GM19324 (cell line): ENCODE results near the gene RPA1.
"Not testable (repeated sequence)": the region's sequence is repeated elsewhere in the genome, so short reads cannot be mapped to it uniquely, and the experiment has no call there.

ENCODE experiments used
- ATAC-seq: cut with Tn5 transposase; IDR thresholded peaks from one replicate; pipeline ENCODE4 v1.9.1; 2021; ENCODE audit warnings: mild to moderate bottlenecking, moderate library complexity; ENCODE audit not compliant: unreplicated experiment, low FRiP score

The RPA1 gene

DNA sequence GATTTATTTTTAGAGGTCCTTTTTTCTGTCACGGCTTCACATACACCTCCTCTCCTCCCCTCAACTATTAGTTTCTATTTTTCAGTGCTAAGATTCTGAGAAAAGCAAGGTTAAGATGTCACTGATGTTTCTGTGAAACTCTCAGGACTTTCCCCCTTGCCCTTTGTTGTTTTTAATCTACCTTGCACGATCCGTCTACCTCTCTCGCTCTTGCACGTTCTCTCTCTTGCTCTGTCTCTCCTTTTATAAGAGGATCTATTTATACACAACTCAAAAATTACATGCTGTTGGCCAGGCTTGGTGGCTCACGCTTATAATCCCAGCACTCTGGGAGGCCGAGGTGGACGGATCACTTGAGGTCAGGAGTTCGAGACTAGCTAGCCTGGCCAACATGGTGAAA lies 43.6 kb downstream of the RPA1 start:
- no peak for ATAC-seq

DNA sequence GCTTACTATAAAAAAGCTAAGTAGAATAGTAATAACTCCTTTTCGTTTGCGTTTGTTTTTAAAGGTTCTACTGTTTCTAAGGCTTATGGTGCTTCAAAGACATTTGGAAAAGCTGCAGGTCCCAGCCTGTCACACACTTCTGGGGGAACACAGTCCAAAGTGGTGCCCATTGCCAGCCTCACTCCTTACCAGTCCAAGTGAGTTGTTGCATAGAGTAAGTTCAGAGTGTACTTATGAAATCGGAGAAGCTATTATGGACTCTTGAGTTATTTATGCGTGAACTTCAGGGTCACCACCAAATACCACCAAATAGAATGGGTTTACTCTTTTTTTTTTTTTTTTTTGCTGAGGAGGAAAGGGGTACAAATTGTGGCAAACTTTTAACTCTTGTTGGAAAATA lies 45.8 kb downstream of the RPA1 start:
- no peak for ATAC-seq

DNA sequence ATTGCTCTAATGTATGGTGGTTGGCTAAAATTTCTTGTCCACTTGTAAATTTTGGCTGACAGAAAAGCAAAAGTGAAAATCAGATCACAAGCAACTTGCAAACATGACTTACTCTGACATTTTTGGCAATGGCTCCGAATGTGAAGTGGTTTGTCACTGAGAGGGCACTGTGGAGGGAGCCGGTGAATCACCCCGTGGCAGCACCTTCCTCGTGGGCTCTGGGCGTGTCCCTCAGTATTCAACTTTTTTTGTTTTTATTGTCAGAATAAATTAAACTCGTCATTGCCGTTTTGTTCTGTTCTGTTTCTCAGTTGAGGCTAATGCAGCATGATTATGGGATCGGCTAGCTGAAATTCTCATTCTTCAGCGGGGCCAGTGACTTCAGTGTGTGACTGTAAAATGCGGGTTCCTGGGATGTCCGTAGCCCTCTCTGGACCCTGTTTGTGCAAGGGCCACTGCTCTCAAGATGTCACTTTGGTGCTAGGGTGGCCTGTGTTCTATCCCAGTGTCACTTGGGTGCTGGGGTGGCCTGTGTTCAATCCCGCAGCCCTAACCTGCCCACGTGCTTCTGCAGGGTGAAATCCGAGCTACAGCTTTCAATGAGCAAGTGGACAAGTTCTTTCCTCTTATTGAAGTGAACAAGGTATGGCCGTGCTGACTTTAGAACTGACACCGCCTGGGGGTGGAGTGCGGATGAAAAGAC lies 48.8 kb downstream of the RPA1 start:
- ATAC-seq = no peak

- no peak for ATAC-seq
Observed at GRCh38 chr17:1880851-1881630, 51.2 kb downstream of the RPA1 start.

DNA sequence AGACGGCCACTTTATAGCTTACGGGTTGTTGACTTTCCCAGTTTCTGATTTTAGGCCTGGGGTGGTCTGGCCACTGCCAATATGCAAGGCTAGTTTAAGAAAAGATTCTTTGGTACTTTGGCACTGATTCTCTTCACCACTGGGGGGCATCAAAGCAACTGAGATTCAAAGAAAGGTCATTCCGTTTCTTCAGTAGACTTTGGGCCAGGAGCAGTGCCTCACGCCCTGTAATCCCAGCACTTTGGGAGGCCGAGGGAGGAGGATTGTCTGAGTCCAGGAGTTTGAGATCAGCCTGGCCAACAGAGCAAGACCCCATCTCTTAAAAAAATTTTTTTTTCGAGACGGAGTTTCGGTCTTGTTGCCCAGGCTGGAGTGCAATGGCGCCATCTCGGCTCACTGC lies 53.0 kb downstream of the RPA1 start:
- no peak for ATAC-seq

DNA sequence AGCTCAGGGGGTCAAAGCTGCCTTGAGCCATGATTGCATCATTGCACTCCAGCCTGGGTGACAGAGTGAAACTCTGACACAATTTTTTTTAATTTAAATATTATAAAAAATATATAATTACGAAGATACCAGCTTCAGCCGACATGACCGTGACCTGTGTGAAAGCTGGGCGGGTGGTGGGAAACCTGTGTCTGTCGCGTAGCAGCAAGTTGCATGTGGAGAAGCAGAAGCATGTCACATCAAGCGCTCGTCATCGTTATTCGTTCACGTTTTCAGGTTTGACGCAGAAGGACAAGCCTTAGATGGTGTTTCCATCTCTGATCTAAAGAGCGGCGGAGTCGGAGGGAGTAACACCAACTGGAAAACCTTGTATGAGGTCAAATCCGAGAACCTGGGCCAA lies 53.7 kb downstream of the RPA1 start:
- ATAC-seq = no peak

- no peak for ATAC-seq
Observed at GRCh38 chr17:1888741-1889140, 58.9 kb downstream of the RPA1 start.

GRCh38 chr17:1890758-1891450 lies 61.1 kb downstream of the RPA1 start:
- no peak for ATAC-seq

GRCh38 chr17:1894753-1895339 lies 65.0 kb downstream of the RPA1 start:
- no peak for ATAC-seq

- not testable (repeated sequence) for ATAC-seq
Observed at GRCh38 chr17:1895479-1895878, 65.7 kb downstream of the RPA1 start.

DNA sequence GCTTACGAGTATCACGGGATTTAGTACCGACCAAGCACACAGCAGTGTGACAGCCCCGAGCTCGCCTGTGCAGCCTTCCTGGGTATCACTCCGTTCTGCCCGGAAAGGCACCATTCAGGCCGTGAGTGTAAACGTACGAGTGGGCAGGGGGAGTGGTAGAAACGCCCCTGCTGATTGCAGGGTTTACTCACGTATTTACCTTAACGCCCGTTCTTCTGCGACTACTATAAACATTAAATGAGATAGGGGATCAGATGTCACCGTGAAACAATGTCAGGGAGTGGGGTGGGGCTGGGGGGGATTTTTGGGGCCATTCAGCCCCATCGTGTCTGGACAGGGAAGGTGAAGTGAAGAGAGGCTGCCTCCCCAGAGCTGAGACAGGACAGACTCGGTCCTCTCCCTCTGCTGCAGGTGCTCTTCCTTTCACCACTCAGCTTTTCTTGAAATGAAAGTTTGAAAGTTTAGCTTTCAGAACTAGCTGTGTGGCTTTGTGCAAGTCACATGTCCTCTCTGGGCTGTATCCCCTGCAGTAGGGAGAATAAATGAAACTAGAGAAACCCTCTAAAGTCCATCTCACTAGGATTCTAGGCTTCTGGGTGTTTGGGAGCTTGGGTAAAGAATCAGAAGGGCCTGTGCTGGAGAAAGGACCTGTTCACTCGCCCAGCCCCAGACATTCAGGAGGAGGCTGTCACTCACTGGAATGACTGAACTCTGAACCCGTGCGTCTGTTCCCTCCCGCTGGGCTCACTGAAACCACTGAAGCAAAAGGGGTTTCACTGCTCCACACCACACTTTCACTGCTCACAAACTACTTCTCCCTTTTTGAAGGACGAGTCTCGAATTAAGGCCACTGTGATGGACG lies 66.7 kb downstream of the RPA1 start:
- no peak for ATAC-seq

GRCh38 chr17:1897105-1897656 lies 67.4 kb downstream of the RPA1 start:
- no peak for ATAC-seq

GRCh38 chr17:1898332-1898731 lies 68.5 kb downstream of the RPA1 start:
- no peak for ATAC-seq

DNA sequence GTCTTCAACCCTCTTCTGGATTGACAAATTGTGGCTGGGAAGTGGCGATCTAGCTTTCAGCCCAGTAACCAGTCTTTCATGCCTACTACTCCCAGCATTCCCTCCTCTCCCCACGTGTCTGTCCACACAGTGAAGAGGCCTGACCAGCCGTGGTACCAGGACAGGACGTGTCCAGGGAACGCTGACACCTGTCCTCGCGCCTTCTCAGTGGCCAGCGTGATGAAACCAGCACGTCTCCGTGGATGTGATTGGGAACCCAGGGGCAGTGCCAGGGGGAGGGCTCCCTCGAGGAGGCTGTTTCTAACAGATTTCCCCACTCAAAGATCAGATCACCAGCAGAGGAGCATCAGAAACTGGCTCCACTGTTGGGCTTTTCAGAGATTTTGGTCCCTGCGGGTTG lies 69.1 kb downstream of the RPA1 start:
- ATAC-seq = no peak

- no peak for ATAC-seq
Observed at GRCh38 chr17:1899403-1900000, 69.7 kb downstream of the RPA1 start.

DNA sequence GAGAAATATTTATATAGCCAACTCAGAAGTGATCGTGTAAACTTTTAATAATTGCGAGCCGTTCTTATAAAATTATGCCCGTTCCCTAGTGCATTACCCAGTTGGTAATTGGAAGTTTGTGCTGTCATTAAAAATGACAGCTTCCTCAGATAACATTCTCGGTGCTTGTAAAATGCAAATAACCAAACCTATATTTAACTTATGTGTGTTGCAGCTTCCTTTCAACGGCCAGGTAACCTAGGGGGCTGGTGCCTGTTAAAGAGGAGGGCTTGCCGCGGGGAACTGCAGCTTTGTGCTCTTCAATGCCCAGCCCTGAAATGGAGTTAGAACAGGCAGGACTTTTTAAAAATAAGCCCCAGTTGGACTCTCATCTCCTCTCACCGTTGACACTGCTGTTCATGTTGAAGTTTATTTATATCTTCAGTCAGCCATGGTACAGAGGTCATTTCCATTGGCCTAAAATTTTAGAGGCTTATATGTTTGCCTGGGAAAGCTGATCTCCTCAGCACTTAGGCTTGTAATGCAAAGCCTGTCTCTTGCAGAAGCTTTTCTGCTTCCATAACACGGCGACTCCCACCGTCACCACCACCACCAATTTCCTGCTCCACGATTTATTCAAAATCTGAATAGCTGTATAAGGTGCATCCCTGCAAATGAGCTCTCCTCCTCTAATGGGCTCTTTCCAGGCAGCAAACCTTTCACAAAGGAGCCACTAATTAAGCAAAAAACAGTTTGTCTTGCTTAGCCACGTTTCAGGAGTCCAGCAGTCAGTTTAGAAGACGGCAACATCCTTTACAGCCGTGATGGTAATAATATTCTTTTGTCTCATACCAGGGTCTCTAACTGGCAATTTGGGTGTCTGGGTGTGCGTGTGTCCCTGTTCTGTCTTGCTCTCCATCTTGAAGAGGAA lies 74.7 kb downstream of the RPA1 start:
- no peak for ATAC-seq

DNA sequence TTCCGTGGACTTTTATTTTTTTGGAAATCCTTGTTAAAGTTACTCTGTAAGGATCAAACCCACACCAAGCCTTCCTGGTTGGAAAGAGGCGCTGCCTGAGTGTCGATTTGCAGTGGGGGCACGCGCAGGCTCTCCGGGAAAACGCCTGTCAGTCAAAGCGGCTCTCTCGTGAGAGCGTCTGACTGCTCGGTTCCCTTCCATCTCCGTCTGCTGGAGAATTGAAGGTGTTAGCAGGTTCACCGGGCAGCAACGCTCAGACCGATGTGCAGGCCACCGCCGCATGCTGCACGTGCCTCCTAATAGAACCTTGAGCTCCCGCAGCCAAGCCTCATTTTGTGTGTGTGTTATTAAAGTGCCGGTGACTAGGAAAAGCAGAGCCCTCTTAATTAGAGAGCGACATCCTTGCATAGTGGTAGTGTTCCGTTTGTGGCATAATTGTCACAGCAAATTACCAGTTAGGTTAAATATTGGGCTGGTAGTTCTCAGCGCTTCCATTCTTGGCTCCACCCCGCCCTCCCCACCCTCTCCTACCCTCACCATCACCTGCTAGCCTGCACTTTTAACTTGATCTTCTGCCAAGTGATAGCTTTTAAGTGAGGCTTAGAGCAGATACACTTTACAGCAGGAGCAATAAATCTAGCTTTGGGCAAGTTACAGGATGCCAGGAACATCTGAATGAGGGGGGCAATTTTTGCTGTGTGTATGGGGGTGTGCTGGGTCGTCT lies 75.5 kb downstream of the RPA1 start:
- no peak for ATAC-seq

- ATAC-seq = no peak
Observed at GRCh38 chr17:1906662-1907101, 76.9 kb downstream of the RPA1 start.
